Sigmoid colon (tissue), 4 donors: ENCODE measurements around the gene ALX4.

Experiments
- CTCF ChIP-seq, 4 experiments: fragments of 450-650 bp in 3 of 4; fragments of 200-600 bp in 1 of 4; IDR thresholded peaks; one replicate each; pipeline ENCODE4 v1.5.1; 2016 to 2019; ENCODE audit warnings: antibody characterized with exemption in 4 of 4, mild to moderate bottlenecking in 3 of 4, moderate library complexity in 2 of 4
- EP300 ChIP-seq, 4 donors: sonication (generic); formaldehyde crosslinking; IDR thresholded peaks; one replicate each; pipeline ENCODE4 v1.6.1; 2017; ENCODE audit warnings: antibody characterized with exemption in 4 of 4
- POLR2A ChIP-seq, 2 donors: fragments of 450-650 bp; IDR thresholded peaks; one replicate each; pipeline ENCODE4 v1.6.1; 2016; ENCODE audit warnings: antibody characterized with exemption in 2 of 2, mild to moderate bottlenecking in 2 of 2, moderate library complexity in 2 of 2
- POLR2AphosphoS5 ChIP-seq, 4 donors: sonication (generic); formaldehyde crosslinking; IDR thresholded peaks; one replicate each; pipeline ENCODE4 v1.6.1; 2017; ENCODE audit warnings: antibody characterized with exemption in 4 of 4

DNA sequence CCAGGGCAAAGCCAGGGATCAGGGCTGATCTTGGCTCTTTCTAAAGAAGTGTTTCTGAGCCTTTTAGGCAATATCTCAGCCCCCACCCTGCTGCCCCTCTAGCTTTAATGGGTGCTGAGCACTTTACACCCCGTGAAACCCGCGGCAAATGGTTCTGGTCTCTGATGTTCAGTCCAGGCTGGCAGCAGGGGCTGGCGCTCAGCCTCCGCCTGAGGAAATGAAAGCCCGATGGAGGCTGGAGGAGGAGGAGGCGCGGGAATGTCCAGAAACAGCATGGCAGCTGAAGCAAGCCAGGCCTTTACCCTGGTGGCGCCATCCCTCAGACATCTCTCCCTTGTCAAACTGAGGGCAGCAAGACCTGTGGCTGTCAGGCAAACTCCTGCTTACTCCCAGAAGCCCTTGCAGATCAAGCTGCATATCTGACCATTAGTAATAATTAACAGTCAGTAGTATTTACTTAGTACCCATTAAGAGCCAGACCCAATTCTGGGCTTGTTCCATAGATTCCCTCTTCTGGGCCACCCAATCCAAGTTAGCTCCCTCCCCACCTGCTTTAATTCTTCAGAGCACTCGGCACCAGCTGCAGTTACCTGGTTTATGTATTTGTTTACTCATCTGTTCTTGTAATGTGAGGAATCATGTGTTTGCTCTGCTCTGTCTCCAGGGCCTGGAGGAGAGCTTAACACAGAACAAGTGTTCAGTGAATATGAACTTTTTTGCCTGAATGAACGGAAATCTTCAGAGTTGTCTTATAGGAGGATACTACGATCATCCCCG lies 15.0 kb upstream of the ALX4 start:
- TF ChIP-seq CTCF (IDR thresholded peaks at IDR 0.05) = no peak
- no peak for TF ChIP-seq EP300 (IDR thresholded peaks at IDR 0.05)
- no peak for TF ChIP-seq POLR2AphosphoS5 (IDR thresholded peaks at IDR 0.05)
- no peak for TF ChIP-seq POLR2A (IDR thresholded peaks at IDR 0.05)
